Measurements from ENCODE around the gene KCNT1. TPM values are rescaled to one million over a fixed set of nuclear protein-coding genes. Genes with fewer than 3 reads are reported as not detected.

KCNT1 gene
- total and polyA plus RNA-seq, 2 donors (not counting 3 experiments of a cell fraction or from before 2014, with no cell fraction given), result not detected

- Histone ChIP-seq H3K79me2 (ENCODE audit: control insufficient read depth, insufficient read depth, low read length) (no peaks in the 10 kb centered on the region), H3K27me3 (ENCODE audit: control insufficient read depth in 2 of 2, insufficient read depth in 2 of 2, low read length in 2 of 2) (no peaks in the 10 kb centered on the region), H3K9me1 (replicated peaks; ENCODE audit: control insufficient read depth, extremely low read depth, insufficient read depth, low read length) (no peaks in the 10 kb centered on the region), H2AFZ (ENCODE audit: low read depth, low read length) (no peak overlapping the region), H3K4me2 (ENCODE audit: insufficient read depth, low read length) (no peak overlapping the region), H3K9me3 (replicated peaks; ENCODE audit: control insufficient read depth, insufficient read depth, low read length) (no peaks in the 10 kb centered on the region), H3K9ac (replicated peaks; ENCODE audit: extremely low read depth, insufficient read depth, low read length) (no peak overlapping the region), H4K20me1 (replicated peaks; ENCODE audit: control insufficient read depth, extremely low read depth, insufficient read depth, low read length) (no peaks in the 10 kb centered on the region), H3K4me3 (replicated peaks in 1 of 3; ENCODE audit: insufficient read depth in 1 of 3, low read depth in 1 of 3, low read length in 3 of 3) (no peak overlapping the region), H3K36me3 (ENCODE audit: control insufficient read depth in 2 of 2, extremely low read depth in 1 of 2, insufficient read depth in 2 of 2, low read length in 2 of 2) (no peaks in the 10 kb centered on the region), H3K27ac (ENCODE audit: insufficient read depth, low read depth, low read length) (no peak overlapping the region), H3K4me1 (ENCODE audit: control insufficient read depth, extremely low read depth, insufficient read depth, low read length) (no peaks in the 10 kb centered on the region)
- intact Hi-C loops (cut with micrococcal nuclease) (no loop called here), dilution Hi-C loops (cut with MboI; ENCODE audit: extremely low pct_ligation_motif_present, low sequenced_read_pairs) (no loop called here)
- BruUV-seq (replicated peaks), result no TSS peak
- TF ChIP-seq FOS (IDR thresholded peaks at IDR 0.05; ENCODE audit: borderline replicate concordance, insufficient read depth, low read length) (no peak), EZH2 (IDR thresholded peaks at IDR 0.05; ENCODE audit: borderline replicate concordance, low read depth, low read length, severe bottlenecking) (no peak), JUN (IDR thresholded peaks at IDR 0.05; ENCODE audit: borderline replicate concordance, insufficient read depth, insufficient read length, low read depth) (no peak), POLR2A (IDR thresholded peaks at IDR 0.05; ENCODE audit: low read depth, low read length) (no peak), GATA2 (IDR thresholded peaks at IDR 0.05; ENCODE audit: insufficient read depth, insufficient read length, low read depth, low read length) (no peak)
- ChIA-PET POLR2A (no interaction called here), CTCF (no interaction called here)
- no peak for FAIRE-seq
- no peak for DNase-seq (ENCODE audit: low read depth, low spot score)
Observed at GRCh38 chr9:135747311-135747710, 45.3 kb downstream of the KCNT1 start.

GRCh38 chr9:135748676-135749075, 46.7 kb downstream of the KCNT1 start:
- ChIA-PET POLR2A (no interaction called here), CTCF (no interaction called here)
- Histone ChIP-seq H3K27ac (ENCODE audit: insufficient read depth, low read depth, low read length) (no peak overlapping the region), H3K9ac (replicated peaks; ENCODE audit: extremely low read depth, insufficient read depth, low read length) (no peak overlapping the region), H3K4me1 (ENCODE audit: control insufficient read depth, extremely low read depth, insufficient read depth, low read length) (no peaks in the 10 kb centered on the region), H4K20me1 (replicated peaks; ENCODE audit: control insufficient read depth, extremely low read depth, insufficient read depth, low read length) (no peaks in the 10 kb centered on the region), H3K4me3 (replicated peaks in 1 of 3; ENCODE audit: insufficient read depth in 1 of 3, low read depth in 1 of 3, low read length in 3 of 3) (no peak overlapping the region), H2AFZ (ENCODE audit: low read depth, low read length) (no peak overlapping the region), H3K36me3 (ENCODE audit: control insufficient read depth in 2 of 2, extremely low read depth in 1 of 2, insufficient read depth in 2 of 2, low read length in 2 of 2) (no peaks in the 10 kb centered on the region), H3K27me3 (ENCODE audit: control insufficient read depth in 2 of 2, insufficient read depth in 2 of 2, low read length in 2 of 2) (no peaks in the 10 kb centered on the region), H3K9me3 (replicated peaks; ENCODE audit: control insufficient read depth, insufficient read depth, low read length) (no peaks in the 10 kb centered on the region), H3K4me2 (ENCODE audit: insufficient read depth, low read length) (no peak overlapping the region), H3K79me2 (ENCODE audit: control insufficient read depth, insufficient read depth, low read length) (no peaks in the 10 kb centered on the region), H3K9me1 (replicated peaks; ENCODE audit: control insufficient read depth, extremely low read depth, insufficient read depth, low read length) (no peaks in the 10 kb centered on the region)
- dilution Hi-C loops (cut with MboI; ENCODE audit: extremely low pct_ligation_motif_present, low sequenced_read_pairs) (no loop called here), intact Hi-C loops (cut with micrococcal nuclease) (no loop called here)
- FAIRE-seq (no peak), DNase-seq (ENCODE audit: low read depth, low spot score) (no peak)
- TF ChIP-seq JUN (IDR thresholded peaks at IDR 0.05; ENCODE audit: borderline replicate concordance, insufficient read depth, insufficient read length, low read depth), result no peak
- no peak for TF ChIP-seq MYC (IDR thresholded peaks at IDR 0.05; ENCODE audit: low read depth, low read length)
- no peak for TF ChIP-seq CTCF (IDR thresholded peaks at IDR 0.05; ENCODE audit: extremely low read depth in 1 of 2, insufficient read depth in 1 of 2, low read depth in 1 of 2, low read length in 2 of 2)
- TF ChIP-seq GATA2 (IDR thresholded peaks at IDR 0.05; ENCODE audit: insufficient read depth, insufficient read length, low read depth, low read length), result no peak
- no peak for TF ChIP-seq EZH2 (IDR thresholded peaks at IDR 0.05; ENCODE audit: borderline replicate concordance, low read depth, low read length, severe bottlenecking)
- no peak for TF ChIP-seq FOS (IDR thresholded peaks at IDR 0.05; ENCODE audit: borderline replicate concordance, insufficient read depth, low read length)
- TF ChIP-seq POLR2A (IDR thresholded peaks at IDR 0.05; ENCODE audit: low read depth, low read length), result no peak
- no peak for TF ChIP-seq POLR2AphosphoS5 (IDR thresholded peaks at IDR 0.05; ENCODE audit: insufficient read depth, low read depth, low read length)
- no peak for TF ChIP-seq MAX (IDR thresholded peaks at IDR 0.05; ENCODE audit: insufficient read depth, insufficient read length)
- BruUV-seq (replicated peaks), result no TSS peak
